IPS DF 19.7 (cell line): ENCODE data around the gene RPL4.
"Not testable (repeated sequence)": the region's sequence is repeated elsewhere in the genome, so short reads cannot be mapped to it uniquely, and the experiment has no call there.

Experiments used
- DNase-seq: peaks from one replicate; pipeline ENCODE4 v3.0.0-alpha.2; 2013; ENCODE audit warnings: low read depth, low spot score

RPL4 gene

GRCh38 chr15:66504563-66505429, at the start of gene RPL4, which contains the start of gene ZWILCH:
Gene RPL4, minus strand, starts transcription at chr15:66504855. Its CDS starts 65 bp downstream, at chr15:66504790.
Gene ZWILCH, plus strand, starts transcription at chr15:66505326. Its CDS starts 13 bp downstream, at chr15:66505339.
- peak; percentile 80 for DNase-seq

GRCh38 chr15:66545255-66545654, 40.6 kb upstream of the RPL4 start:
- DNase-seq, result no peak

GRCh38 chr15:66542896-66543295, 38.2 kb upstream of the RPL4 start:
- DNase-seq, result no peak

GRCh38 chr15:66535056-66535455, 30.4 kb upstream of the RPL4 start:
- DNase-seq, result no peak

- no peak for DNase-seq
These were observed 20.2 kb upstream of the RPL4 start for GRCh38 chr15:66524838-66525237.

- DNase-seq, result no peak
These were observed 19.3 kb upstream of the RPL4 start for GRCh38 chr15:66523926-66524325.

- DNase-seq, result no peak
These were observed 11.3 kb upstream of the RPL4 start for GRCh38 chr15:66515901-66516322.

- no peak for DNase-seq
These were observed 9.9 kb upstream of the RPL4 start for GRCh38 chr15:66514586-66514985.

- no peak for DNase-seq
These were observed 3.7 kb upstream of the RPL4 start for GRCh38 chr15:66508293-66508883.

- DNase-seq, result no peak
These were observed 1.2 kb upstream of the RPL4 start for GRCh38 chr15:66505818-66506217.

GRCh38 chr15:66505430-66505811, 766 bp upstream of the RPL4 start:
- DNase-seq, result no peak

- DNase-seq, result no peak
These were observed 684 bp downstream of the RPL4 start for GRCh38 chr15:66503780-66504562.

- not testable (repeated sequence) for DNase-seq
These were observed 1.5 kb downstream of the RPL4 start for GRCh38 chr15:66503041-66503648.

- DNase-seq, result no peak
These were observed 2.2 kb downstream of the RPL4 start for GRCh38 chr15:66502491-66502890.

GRCh38 chr15:66500346-66500745, 4.3 kb downstream of the RPL4 start:
- DNase-seq, result not testable (repeated sequence)

GRCh38 chr15:66498501-66499386, 5.9 kb downstream of the RPL4 start:
- no peak for DNase-seq

GRCh38 chr15:66497502-66498455, 6.9 kb downstream of the RPL4 start, which contains the start of gene SNAPC5:
Gene SNAPC5, minus strand, starts transcription at chr15:66497762. Its CDS starts 31 bp downstream, at chr15:66497731.
- DNase-seq, result peak; percentile 84

- DNase-seq, result no peak
These were observed 7.6 kb downstream of the RPL4 start for GRCh38 chr15:66496951-66497501.

- DNase-seq, result no peak
These were observed 10.4 kb downstream of the RPL4 start for GRCh38 chr15:66494262-66494661.
